GM19238 (cell line): ENCODE data around the gene USP43.
"Not testable (repeated sequence)": the region's sequence is repeated elsewhere in the genome, so short reads cannot be mapped to it uniquely, and the experiment has no call there.

Source experiments
- DNase-seq: peaks from one replicate; pipeline ENCODE4 v3.0.0; 2011; ENCODE audit warnings: low spot score; ENCODE audit not compliant: insufficient read length

The USP43 gene

DNA sequence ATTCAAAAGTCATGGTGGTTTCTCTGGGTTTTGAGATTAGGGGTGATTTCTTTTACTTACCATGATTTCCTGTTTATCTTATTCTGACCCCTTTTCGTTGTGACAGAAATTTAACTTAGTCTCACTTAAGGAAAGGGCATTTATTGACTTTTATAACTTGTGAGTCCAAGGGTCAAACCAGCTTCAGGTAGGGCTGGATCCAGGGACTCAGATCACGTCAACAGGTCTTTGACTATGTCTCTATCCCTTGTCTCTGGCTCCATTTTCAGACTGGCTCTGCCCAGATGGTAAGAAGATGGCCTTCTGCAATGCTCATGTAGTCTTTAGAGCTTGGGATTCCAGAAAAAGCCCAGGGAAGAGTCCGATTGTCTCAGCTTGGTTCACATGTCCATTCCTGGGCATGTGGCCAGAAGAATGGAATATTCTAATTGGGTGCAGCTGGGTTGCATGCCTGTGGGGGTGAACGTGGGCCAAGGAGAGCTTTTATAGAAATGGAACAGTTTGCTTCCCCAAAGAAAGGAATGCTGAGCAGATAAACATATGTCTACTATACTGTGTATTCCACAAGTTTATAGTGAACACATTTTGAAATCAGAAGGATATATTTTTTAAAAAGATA is 13.4 kb downstream of the USP43 start:
- no peak for DNase-seq

GRCh38 chr17:9661027-9661426 is 15.7 kb downstream of the USP43 start:
- no peak for DNase-seq

DNA sequence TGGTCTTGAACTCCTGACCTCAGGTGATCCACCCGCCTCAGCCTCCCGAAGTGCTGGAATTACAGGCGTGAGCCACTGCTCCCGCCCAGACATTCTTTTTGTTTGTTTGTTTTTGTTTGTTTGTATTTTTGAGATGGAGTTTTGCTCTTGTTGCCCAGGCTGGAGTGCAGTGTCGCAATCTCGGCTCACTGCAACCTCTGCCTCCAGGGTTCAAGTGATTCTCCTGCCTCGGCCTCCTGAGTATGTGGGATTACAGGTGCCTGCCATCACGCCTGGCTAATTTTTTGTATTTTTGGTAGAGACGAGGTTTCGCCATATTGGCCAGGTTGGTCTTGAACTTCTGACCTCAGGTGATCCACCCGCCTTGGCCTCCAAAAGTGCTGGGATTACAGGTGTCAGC is 18.2 kb downstream of the USP43 start:
- DNase-seq: not testable (repeated sequence)

- DNase-seq: no peak
These were observed 21.2 kb downstream of the USP43 start for GRCh38 chr17:9666461-9667050.

- DNase-seq: no peak
These were observed 23.2 kb downstream of the USP43 start for GRCh38 chr17:9668517-9668916.

DNA sequence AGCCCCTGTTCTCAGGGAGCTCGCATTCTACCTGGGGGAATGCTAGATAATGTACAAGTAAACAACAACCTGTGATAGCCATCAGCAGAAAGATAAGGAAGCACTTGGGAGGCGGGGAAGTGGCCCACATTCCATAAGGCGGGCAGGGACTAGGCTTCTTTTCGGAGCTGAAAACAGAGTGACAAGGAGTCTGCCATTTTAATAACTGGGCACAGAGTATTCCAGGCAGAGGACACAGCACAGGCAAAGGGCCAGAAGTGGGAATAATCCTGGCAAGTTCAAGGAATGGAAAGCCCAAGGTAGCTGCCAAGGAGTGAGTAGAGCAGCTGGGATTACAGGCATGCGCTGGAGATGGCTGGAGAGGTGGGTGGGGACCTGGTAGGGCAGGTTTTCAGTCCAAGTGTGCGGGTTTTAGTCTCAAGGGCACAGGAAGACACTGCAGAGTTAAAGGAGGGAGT is 24.3 kb downstream of the USP43 start:
- DNase-seq: no peak

DNA sequence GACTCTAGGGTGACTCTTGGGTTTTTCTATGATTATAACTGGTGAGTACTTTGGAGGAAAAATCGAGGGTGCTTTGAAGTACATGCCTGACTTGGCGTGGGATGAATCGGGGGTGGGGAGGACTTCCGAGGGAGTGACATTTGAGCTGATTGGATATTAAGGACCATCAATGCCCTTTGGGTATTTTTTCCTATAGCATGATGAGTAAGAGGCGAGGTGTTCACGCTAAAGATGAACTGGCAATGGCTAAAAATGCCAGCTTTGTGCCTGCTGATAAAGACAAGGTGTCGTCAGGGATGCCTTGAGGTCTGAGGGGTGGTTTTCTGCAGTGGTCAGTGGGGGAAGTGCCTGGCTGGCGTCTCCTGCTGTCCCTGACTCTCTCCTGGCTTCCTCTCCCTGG is 25.3 kb downstream of the USP43 start:
- DNase-seq: no peak

DNA sequence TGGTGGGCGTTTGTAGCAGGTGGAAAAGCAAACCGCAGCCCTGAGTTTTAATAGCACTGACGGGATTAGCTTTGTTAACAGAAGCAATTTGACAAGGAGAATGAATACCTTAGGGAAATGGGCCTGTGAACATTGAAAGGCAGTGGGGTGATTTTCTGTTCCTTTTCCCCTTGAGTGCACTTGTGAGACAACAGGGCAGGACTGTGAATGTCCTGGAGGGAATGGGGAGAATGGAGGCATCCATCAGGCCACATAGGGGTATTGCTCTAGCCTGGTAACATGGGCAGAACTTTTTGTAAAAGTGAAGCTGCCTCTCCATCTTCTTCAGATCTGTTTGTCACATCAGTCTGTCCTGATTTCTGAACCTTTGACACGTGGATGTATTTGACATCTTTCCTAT is 26.2 kb downstream of the USP43 start:
- no peak for DNase-seq

- no peak for DNase-seq
These were observed 26.9 kb downstream of the USP43 start for GRCh38 chr17:9672266-9672665.

DNA sequence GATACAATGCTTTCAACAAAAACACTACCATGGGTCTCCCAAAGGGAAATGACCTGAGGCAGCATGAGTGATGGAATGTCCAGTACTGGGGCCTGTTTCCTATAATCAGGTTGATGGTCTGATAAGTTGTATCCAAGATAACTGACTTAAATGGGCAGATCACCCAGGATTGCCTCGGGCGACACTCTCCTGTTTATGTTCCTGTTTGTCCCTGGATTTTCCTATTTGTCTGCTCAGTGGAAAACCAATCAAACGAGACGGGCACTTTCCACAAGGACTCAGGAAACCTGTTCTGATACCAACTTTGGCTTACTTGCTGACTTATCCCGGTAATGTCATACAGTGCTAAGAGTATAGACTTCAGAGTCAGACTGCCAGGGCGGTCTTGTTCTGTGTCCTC is 27.4 kb downstream of the USP43 start:
- DNase-seq: no peak

- no peak for DNase-seq
These were observed 30.8 kb downstream of the USP43 start for GRCh38 chr17:9676084-9676483.

- DNase-seq: no peak
These were observed 31.5 kb downstream of the USP43 start for GRCh38 chr17:9676820-9677310.

GRCh38 chr17:9677411-9677810 is 32.1 kb downstream of the USP43 start:
- no peak for DNase-seq

GRCh38 chr17:9677896-9678295 is 32.6 kb downstream of the USP43 start:
- DNase-seq: no peak

GRCh38 chr17:9684955-9685621 is 39.8 kb downstream of the USP43 start:
- no peak for DNase-seq

GRCh38 chr17:9693755-9694154 is 48.4 kb downstream of the USP43 start:
- no peak for DNase-seq

- no peak for DNase-seq
These were observed 51.1 kb downstream of the USP43 start for GRCh38 chr17:9696279-9697044.

DNA sequence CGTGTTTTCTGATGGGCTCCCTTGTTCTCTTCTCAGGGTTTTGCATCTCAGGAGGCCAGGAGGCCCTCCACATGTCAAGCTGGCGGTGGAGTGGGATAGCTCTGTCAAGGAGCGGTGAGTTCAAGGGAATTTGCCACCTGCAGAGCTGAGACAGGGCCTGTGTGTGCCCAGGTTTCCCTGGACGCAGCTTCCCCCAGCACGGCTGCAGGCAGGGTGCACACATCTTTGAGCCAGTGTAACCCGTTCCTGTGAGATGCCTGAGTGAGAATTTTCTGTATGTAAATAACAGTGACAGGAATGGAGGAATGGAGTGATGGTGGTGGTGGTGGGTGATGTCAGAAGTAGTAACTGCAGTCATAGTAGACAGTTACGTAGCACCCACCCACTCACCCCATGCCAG is 54.8 kb downstream of the USP43 start:
- DNase-seq: no peak

DNA sequence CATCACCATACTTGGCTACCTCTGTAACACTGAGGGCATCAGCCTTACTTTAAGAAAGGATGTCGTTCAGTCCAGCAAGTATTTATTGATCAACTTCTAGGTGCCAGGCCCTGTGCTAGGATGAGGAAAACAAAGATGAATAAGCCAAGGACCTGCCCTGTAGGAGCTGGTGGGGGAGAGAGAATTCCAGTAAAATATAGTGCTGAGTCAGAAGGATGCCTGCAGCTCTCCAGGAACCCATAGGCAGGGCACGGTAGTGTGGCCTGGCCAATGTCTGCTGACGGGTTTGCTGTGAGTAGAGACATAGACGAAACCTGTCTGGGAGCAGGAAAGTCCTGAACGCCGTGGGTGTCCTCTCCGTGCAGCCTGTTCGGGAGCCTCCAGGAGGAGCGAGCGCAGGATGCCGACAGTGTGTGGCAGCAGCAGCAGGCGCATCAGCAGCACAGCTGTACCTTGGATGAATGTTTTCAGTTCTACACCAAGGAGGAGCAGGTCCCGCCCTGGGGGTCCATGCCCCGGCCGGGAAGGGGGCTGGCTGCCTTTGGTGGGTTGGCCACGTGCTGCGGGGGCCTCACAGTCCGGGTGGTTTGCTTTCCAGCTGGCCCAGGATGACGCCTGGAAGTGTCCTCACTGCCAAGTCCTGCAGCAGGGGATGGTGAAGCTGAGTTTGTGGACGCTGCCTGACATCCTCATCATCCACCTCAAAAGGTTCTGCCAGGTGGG is 55.6 kb downstream of the USP43 start:
- no peak for DNase-seq

DNA sequence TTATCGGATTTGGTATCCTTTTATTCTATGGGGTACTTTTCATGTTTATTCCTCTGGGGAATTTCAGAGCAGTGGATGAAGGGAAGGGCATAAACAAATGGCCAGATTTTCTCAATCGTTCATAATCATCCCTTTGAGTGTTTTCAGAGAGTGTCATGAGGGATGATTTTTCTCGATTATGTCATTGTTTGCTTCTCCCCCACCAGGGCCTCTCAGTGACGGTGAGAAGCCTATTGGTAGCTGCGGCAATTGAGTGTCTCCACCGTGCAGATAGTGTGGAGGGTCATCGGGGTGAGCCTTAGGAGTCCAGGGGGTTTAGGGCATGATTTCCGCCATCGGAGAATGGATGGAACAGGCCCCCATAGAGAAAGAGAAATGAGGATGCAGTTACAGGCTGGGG is 57.2 kb downstream of the USP43 start:
- no peak for DNase-seq
